H9 (cell line): Measurements from ENCODE around the gene C17orf114.

ENCODE experiments used
- DNase-seq: peaks from one replicate; pipeline ENCODE4 v3.0.0-alpha.2; 2017
- H2AFZ ChIP-seq: one replicate; pipeline ENCODE4 v1.6.1; 2013; ENCODE audit warnings: mild to moderate bottlenecking, low read length, control low read depth, moderate library complexity
- H2AK5ac ChIP-seq: 2 replicates; pipeline ENCODE4 v1.6.1; 2013; ENCODE audit warnings: low read length, control low read depth, mixed read lengths; ENCODE audit not compliant: insufficient read length
- H2BK120ac ChIP-seq: one replicate; pipeline ENCODE4 v1.6.1; 2013; ENCODE audit warnings: low read depth, mild to moderate bottlenecking, low read length, control low read depth, inconsistent platforms; ENCODE audit not compliant: poor library complexity, severe bottlenecking
- H2BK12ac ChIP-seq: 2 replicates; pipeline ENCODE4 v1.6.1; 2013; ENCODE audit warnings: low read length, control low read depth, mixed read lengths, low read depth; ENCODE audit not compliant: insufficient read length
- H2BK15ac ChIP-seq: 2 replicates; pipeline ENCODE4 v1.6.1; 2013; ENCODE audit warnings: low read depth, low read length, control low read depth
- H2BK20ac ChIP-seq: one replicate; pipeline ENCODE4 v1.6.1; 2013; ENCODE audit warnings: low read depth, mild to moderate bottlenecking, low read length, control low read depth, inconsistent platforms; ENCODE audit not compliant: poor library complexity, severe bottlenecking
- H2BK5ac ChIP-seq: 2 replicates; pipeline ENCODE4 v1.6.1; 2013; ENCODE audit warnings: low read length, control low read depth, mixed read lengths; ENCODE audit not compliant: insufficient read length
- H3K14ac ChIP-seq: 2 replicates; pipeline ENCODE4 v1.6.1; 2013; ENCODE audit warnings: low read length, control low read depth; ENCODE audit not compliant: insufficient read depth
- H3K18ac ChIP-seq: 2 replicates; pipeline ENCODE4 v1.6.1; 2013; ENCODE audit warnings: low read depth, mild to moderate bottlenecking, mixed read lengths, low read length, control low read depth; ENCODE audit not compliant: insufficient read length
- H3K23ac ChIP-seq: 2 replicates; pipeline ENCODE4 v1.6.1; 2013; ENCODE audit warnings: low read length, control low read depth, mixed read lengths, low read depth; ENCODE audit not compliant: insufficient read length
- H3K23me2 ChIP-seq: 2 replicates; pipeline ENCODE4 v1.6.1; 2013; ENCODE audit warnings: low read depth, mild to moderate bottlenecking, mixed read lengths, low read length, control low read depth; ENCODE audit not compliant: insufficient read length, poor library complexity, severe bottlenecking
- H3K27ac ChIP-seq: 2 replicates; pipeline ENCODE4 v1.5.1; 2013; ENCODE audit warnings: low read length, control low read depth, mixed read lengths, low read depth; ENCODE audit not compliant: insufficient read length
- H3K27me3 ChIP-seq: 2 replicates; pipeline ENCODE4 v1.6.1; 2013; ENCODE audit warnings: low read length, control low read depth, inconsistent platforms; ENCODE audit not compliant: insufficient read depth
- H3K4ac ChIP-seq: 2 replicates; pipeline ENCODE4 v1.6.1; 2013; ENCODE audit warnings: low read depth, mild to moderate bottlenecking, control low read depth, inconsistent platforms, low read length, moderate library complexity
- H3K4me1 ChIP-seq: 2 replicates; pipeline ENCODE4 v1.6.1; 2013; ENCODE audit warnings: low read length, control low read depth, inconsistent platforms; ENCODE audit not compliant: insufficient read depth
- H3K4me2 ChIP-seq: 2 replicates; pipeline ENCODE4 v1.6.1; 2013; ENCODE audit warnings: low read length, control low read depth, mixed read lengths; ENCODE audit not compliant: insufficient read length, insufficient read depth
- H3K56ac ChIP-seq: 2 replicates; pipeline ENCODE4 v1.6.1; 2013; ENCODE audit warnings: low read depth, mild to moderate bottlenecking, mixed read lengths, low read length, control low read depth; ENCODE audit not compliant: insufficient read length
- H3K79me1 ChIP-seq: 2 replicates; pipeline ENCODE4 v1.6.1; 2013; ENCODE audit warnings: low read depth, mild to moderate bottlenecking, moderate library complexity, low read length, control low read depth, inconsistent platforms; ENCODE audit not compliant: insufficient read depth, poor library complexity, severe bottlenecking
- H3K79me2 ChIP-seq: 2 replicates; pipeline ENCODE4 v1.6.1; 2013; ENCODE audit warnings: low read length, control low read depth, inconsistent platforms; ENCODE audit not compliant: insufficient read depth
- H3K9ac ChIP-seq: 2 replicates; pipeline ENCODE4 v1.6.1; 2013; ENCODE audit warnings: low read length, control low read depth, mixed read lengths; ENCODE audit not compliant: insufficient read length; ENCODE audit errors: extremely low read depth
- H3K9me3 ChIP-seq: one replicate; pipeline ENCODE4 v1.6.1; 2013; ENCODE audit warnings: low read depth, low read length, inconsistent platforms; ENCODE audit not compliant: control insufficient read depth
- H3T11ph ChIP-seq: one replicate; pipeline ENCODE4 v1.6.1; 2013; ENCODE audit warnings: mild to moderate bottlenecking, low read length, control low read depth, inconsistent platforms
- H4K20me1 ChIP-seq: one replicate; pipeline ENCODE4 v1.6.1; 2013; ENCODE audit not compliant: control insufficient read depth, insufficient read length, insufficient read depth
- H4K5ac ChIP-seq: 2 replicates; pipeline ENCODE4 v1.6.1; 2013; ENCODE audit warnings: low read depth, mild to moderate bottlenecking, mixed read lengths, low read length, control low read depth; ENCODE audit not compliant: insufficient read length
- H4K8ac ChIP-seq: replicated peaks from 2 replicates; pipeline ENCODE4 v1.6.1; 2013; ENCODE audit warnings: low read length, control low read depth, mixed read lengths, low read depth; ENCODE audit not compliant: insufficient read length
- H4K91ac ChIP-seq: 2 replicates; pipeline ENCODE4 v1.6.1; 2013; ENCODE audit warnings: low read depth, mild to moderate bottlenecking, moderate library complexity, mixed read lengths, low read length, control low read depth; ENCODE audit not compliant: insufficient read length
- H3K27ac Mint-ChIP-seq, 3 experiments: 2 replicates in 2 of 3; 3 replicates in 1 of 3; pipeline ENCODE4 v1.8.0; 2020 to 2021; ENCODE audit warnings: mixed read lengths in 3 of 3, mild to moderate bottlenecking in 1 of 3, moderate library complexity in 1 of 3
- H3K27me3 Mint-ChIP-seq: 2 replicates; pipeline ENCODE4 v1.8.0; 2021; ENCODE audit warnings: low read depth, mild to moderate bottlenecking, moderate library complexity, mixed read lengths
- H3K36me3 Mint-ChIP-seq, 3 experiments: 2 replicates in 2 of 3; 3 replicates in 1 of 3; pipeline ENCODE4 v1.8.0; 2020 to 2021; ENCODE audit warnings: low read depth in 3 of 3, mixed read lengths in 3 of 3; ENCODE audit not compliant: insufficient read depth in 1 of 3
- H3K4me1 Mint-ChIP-seq, 2 experiments: 2 replicates each; pipeline ENCODE4 v1.8.0; 2020; ENCODE audit warnings: mixed read lengths in 2 of 2
- H3K4me3 Mint-ChIP-seq, 2 experiments: 2 replicates in 1 of 2; 3 replicates in 1 of 2; pipeline ENCODE4 v1.8.0; 2020 to 2021; ENCODE audit warnings: mild to moderate bottlenecking in 2 of 2, mixed read lengths in 2 of 2, moderate library complexity in 1 of 2
- H3K9me3 Mint-ChIP-seq, 2 experiments: 2 replicates in 1 of 2; 3 replicates in 1 of 2; pipeline ENCODE4 v1.8.0; 2020; ENCODE audit warnings: mild to moderate bottlenecking in 2 of 2, mixed read lengths in 2 of 2, moderate library complexity in 1 of 2
- WGBS: extraction: QIAGEN DNeasy Blood & Tissue Kit; methylation state at CpG from one replicate; pipeline ENCODE4 v1.1.7; 2013; ENCODE audit warnings: missing lambda C conversion rate, low lambda C conversion rate, mixed read lengths; ENCODE audit not compliant: insufficient read length; ENCODE audit errors: extremely low coverage; 5-methylcytosine and 5-hydroxymethylcytosine counted together
- TF ChIP-seq, protein P1 (sequence below): fragments of 200-600 bp; sonication (generic); conservative IDR thresholded peaks from 3 replicates; pipeline ENCODE4 v1.8.0; 2021; ENCODE audit warnings: antibody characterized with exemption, mild to moderate bottlenecking

Gene C17orf114

DNA sequence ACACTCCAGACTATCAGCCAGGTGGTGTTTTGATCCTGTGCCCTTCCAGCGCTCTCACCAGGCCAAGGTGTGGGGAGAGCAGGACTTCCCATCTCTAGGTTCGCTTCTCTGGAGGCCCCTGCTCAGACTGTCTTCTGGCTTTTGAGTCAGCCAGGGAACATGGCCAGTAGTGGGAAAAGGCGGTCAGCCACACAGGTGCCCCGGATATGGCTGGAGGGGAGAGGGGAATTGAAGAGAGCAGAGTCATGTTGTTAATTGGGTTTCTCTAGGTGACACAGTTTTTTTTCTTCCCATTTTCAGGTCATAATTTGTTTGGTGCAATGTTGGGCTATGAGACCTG is 32.5 kb upstream of the C17orf114 start:
- no peak for DNase-seq
- H3K4me1 Mint-ChIP-seq, result peaks cover 24 to 26% of the 10 kb centered on the region in 2 experiments
- WGBS, result no CpG with 5 or more reads among the region's 4 CpGs
- H3K4ac ChIP-seq, result no peak overlapping the region
- peak overlapping the region in 2 of 3 experiments; percentile 17 to 41; a peak in 3 of 7 replicates for H3K27ac Mint-ChIP-seq
- H2BK15ac ChIP-seq, result no peak overlapping the region
- H2BK5ac ChIP-seq, result no peak overlapping the region
- no peaks in the 10 kb centered on the region for H3K9me3 Mint-ChIP-seq
- peaks cover 0 to 11% (median 0%) of the 10 kb centered on the region in 3 experiments; a peak in 3 of 7 replicates for H3K36me3 Mint-ChIP-seq
- no peak overlapping the region for H2AK5ac ChIP-seq
- no peak overlapping the region for H3K23ac ChIP-seq
- H3T11ph ChIP-seq, result no peak overlapping the region
- no peak overlapping the region for H3K56ac ChIP-seq
- no peak overlapping the region for H4K5ac ChIP-seq
- H3K18ac ChIP-seq, result no peak overlapping the region
- H2BK20ac ChIP-seq, result no peak overlapping the region
- H3K14ac ChIP-seq, result no peak overlapping the region
- H3K9me3 ChIP-seq, result no peaks in the 10 kb centered on the region
- peak overlapping the region; percentile 83 for H3K4me2 ChIP-seq
- no peaks in the 10 kb centered on the region for H3K27me3 ChIP-seq
- peaks cover 7% of the 10 kb centered on the region for H3K23me2 ChIP-seq
- H4K91ac ChIP-seq, result no peak overlapping the region
- H4K8ac ChIP-seq, result no peak overlapping the region
- H4K20me1 ChIP-seq, result no peaks in the 10 kb centered on the region
- no peak overlapping the region for H3K9ac ChIP-seq
- peaks cover 9% of the 10 kb centered on the region for H3K79me1 ChIP-seq
- H3K27ac ChIP-seq, result no peak overlapping the region
- no peaks in the 10 kb centered on the region for H3K27me3 Mint-ChIP-seq
- H2BK12ac ChIP-seq, result no peak overlapping the region
- H3K79me2 ChIP-seq, result peaks cover 10% of the 10 kb centered on the region; the same call in 1 of the 2 replicates
- H2BK120ac ChIP-seq, result no peak overlapping the region
- H3K4me3 Mint-ChIP-seq, result peak overlapping the region; percentile 82 to 89
- H2AFZ ChIP-seq, result no peak overlapping the region
- TF ChIP-seq, protein P1, sequence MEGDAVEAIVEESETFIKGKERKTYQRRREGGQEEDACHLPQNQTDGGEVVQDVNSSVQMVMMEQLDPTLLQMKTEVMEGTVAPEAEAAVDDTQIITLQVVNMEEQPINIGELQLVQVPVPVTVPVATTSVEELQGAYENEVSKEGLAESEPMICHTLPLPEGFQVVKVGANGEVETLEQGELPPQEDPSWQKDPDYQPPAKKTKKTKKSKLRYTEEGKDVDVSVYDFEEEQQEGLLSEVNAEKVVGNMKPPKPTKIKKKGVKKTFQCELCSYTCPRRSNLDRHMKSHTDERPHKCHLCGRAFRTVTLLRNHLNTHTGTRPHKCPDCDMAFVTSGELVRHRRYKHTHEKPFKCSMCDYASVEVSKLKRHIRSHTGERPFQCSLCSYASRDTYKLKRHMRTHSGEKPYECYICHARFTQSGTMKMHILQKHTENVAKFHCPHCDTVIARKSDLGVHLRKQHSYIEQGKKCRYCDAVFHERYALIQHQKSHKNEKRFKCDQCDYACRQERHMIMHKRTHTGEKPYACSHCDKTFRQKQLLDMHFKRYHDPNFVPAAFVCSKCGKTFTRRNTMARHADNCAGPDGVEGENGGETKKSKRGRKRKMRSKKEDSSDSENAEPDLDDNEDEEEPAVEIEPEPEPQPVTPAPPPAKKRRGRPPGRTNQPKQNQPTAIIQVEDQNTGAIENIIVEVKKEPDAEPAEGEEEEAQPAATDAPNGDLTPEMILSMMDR, result no peak
- H3K4me1 ChIP-seq, result no peaks in the 10 kb centered on the region; the same call in 1 of the 2 replicates
